HT1080 (cell line): ENCODE results near the gene FBXO9. TPM values are rescaled to one million over a fixed set of nuclear protein-coding genes. Genes with fewer than 3 reads are reported as not detected.

Source experiments
- DNase-seq: peaks from one replicate; pipeline ENCODE4 v3.0.0-alpha.2; 2015; ENCODE audit warnings: low read depth
- polyA plus RNA-seq, 2 experiments: library from polyadenylated mRNA; depleted of rRNA; stranded (reverse); fragments of >200 nt; gene quantifications; 2 replicates each; pipeline ENCODE4 v1.2.3, GENCODE V29; 2015
- total RNA-seq: library from RNA; depleted of rRNA; stranded (reverse); fragments of >200 nt; shearing (Covaris generic); gene quantifications from 2 replicates; pipeline ENCODE4 v1.2.3, GENCODE V29; 2014; rRNA removed

The FBXO9 gene
- total RNA-seq: 25.2 and 33.9 TPM in 2 replicates
- 31.4 and 39.4 TPM in 2 replicates for polyA plus RNA-seq (2015; cell fraction: cytosol; rRNA removed)
- polyA plus RNA-seq (2015; cell fraction: nucleus; rRNA removed): 59.8 and 79.4 TPM in 2 replicates

- DNase-seq: no peak
Observed at GRCh38 chr6:53065266-53066076, at the start of gene FBXO9. Gene FBXO9, plus strand, starts transcription at chr6:53065404. Its CDS starts 386 bp downstream, at chr6:53065790.

DNA sequence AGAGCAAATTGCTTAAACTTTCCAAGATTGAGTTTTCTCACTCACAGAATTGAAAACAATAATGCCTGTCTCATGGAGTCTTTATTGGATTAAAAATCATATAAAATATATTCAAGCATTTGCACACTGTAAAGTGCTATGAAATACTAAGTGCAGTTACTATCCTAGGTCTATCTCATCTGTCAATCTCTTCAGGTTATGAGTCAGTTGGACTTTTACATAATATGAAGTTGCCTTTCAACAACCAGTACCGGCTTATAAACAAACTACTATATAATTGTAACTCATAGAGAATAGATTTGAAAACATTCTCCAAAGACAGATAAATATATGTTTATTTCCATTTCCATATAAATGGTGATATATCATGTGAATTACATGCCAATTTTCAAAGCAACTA lies 49.7 kb upstream of the FBXO9 start:
- DNase-seq: no peak

DNA sequence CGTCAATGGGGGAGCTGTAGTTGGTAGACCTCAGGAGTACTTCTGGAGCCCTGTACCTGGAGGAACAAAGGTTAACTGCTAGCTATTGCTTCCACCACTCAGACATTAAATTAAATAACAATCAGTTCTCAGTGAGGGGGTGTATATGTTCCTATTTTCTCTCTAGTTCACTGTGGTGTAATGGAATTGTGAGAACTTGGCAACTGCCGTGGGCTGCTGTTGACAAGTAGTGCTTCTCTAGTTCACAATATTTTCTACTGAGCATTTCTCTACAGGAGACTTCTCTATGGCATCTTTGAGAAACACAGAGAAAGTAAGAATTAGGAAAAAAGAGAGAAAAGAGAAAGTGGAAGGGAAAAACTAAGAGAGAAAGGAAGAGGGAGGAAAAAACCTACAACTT lies 46.8 kb upstream of the FBXO9 start:
- no peak for DNase-seq

- no peak for DNase-seq
Observed at GRCh38 chr6:53020005-53020744, 45.0 kb upstream of the FBXO9 start.

GRCh38 chr6:53023323-53023722 lies 41.9 kb upstream of the FBXO9 start:
- no peak for DNase-seq

GRCh38 chr6:53026526-53026925 lies 38.7 kb upstream of the FBXO9 start:
- no peak for DNase-seq

GRCh38 chr6:53027131-53027718 lies 38.0 kb upstream of the FBXO9 start:
- DNase-seq: no peak

DNA sequence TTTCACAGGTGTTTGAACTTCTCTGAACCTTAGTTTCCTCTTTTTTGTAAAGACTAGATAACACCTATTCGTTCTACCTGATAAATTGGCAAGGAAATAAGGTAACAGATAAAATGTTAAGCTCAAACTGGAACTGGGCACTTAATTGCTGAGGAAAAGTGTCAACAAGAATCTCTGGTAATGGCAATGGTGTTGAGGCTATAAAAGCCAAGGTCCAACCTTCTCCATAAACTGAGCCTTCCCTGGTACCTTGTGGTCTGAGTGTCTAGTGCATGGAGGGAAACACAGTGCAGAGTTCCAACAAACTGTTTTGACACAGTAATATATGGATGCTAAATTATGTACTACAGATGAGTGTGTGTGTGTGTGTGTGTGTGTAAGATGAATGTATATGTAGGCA lies 36.7 kb upstream of the FBXO9 start:
- DNase-seq: no peak

GRCh38 chr6:53029257-53029656 lies 35.9 kb upstream of the FBXO9 start:
- no peak for DNase-seq

GRCh38 chr6:53029761-53030160 lies 35.4 kb upstream of the FBXO9 start:
- no peak for DNase-seq

DNA sequence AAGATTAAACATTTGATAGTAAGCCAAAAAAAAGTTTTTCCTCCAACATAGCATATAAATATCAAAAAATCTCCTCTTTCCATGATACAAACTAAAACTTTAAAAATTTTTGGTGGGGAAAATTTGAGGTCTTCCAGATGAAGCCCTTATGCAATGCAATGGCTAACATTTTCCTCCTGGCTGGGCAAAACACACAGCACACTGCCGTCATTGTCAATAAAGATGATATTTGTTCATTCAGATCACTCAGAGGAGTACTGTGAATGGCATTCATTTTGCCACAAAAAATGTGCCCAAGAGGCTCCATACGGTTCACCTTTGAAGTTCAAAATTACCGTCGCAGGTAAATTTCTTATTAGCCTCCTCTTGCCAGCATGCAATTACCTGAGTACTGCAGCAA lies 33.9 kb upstream of the FBXO9 start:
- DNase-seq: no peak

- no peak for DNase-seq
Observed at GRCh38 chr6:53032849-53033248, 32.4 kb upstream of the FBXO9 start.

- DNase-seq: no peak
Observed at GRCh38 chr6:53033764-53034163, 31.4 kb upstream of the FBXO9 start.

- no peak for DNase-seq
Observed at GRCh38 chr6:53035549-53036213, 29.5 kb upstream of the FBXO9 start.

- DNase-seq: no peak
Observed at GRCh38 chr6:53038141-53038540, 27.1 kb upstream of the FBXO9 start.

- DNase-seq: no peak
Observed at GRCh38 chr6:53038596-53038995, 26.6 kb upstream of the FBXO9 start.

GRCh38 chr6:53041356-53041755 lies 23.8 kb upstream of the FBXO9 start:
- DNase-seq: no peak

- DNase-seq: peak; percentile 90
Observed at GRCh38 chr6:53042112-53042511, 23.1 kb upstream of the FBXO9 start.

GRCh38 chr6:53043581-53043980 lies 21.6 kb upstream of the FBXO9 start:
- DNase-seq: peak; percentile 70

- DNase-seq: peak; percentile 53
Observed at GRCh38 chr6:53044071-53044470, 21.1 kb upstream of the FBXO9 start.

DNA sequence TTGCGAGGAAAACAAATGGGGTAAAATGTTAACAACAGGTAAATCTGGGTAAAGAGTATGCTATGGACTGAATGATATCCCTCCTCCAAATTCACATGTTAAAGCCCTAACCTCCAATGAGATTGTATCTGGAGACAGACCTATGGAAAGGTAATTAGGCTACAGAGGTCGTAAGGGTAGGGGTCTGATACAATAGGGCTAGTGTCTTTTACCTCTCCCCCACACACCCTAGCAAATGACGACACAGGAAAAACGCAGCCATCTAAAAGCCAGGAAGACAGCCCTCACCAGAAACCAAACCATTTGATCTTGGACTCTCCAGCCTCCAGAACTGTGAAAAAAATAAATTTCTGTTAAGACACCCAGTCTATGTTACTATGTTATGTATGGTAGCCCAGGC lies 20.6 kb upstream of the FBXO9 start:
- no peak for DNase-seq
